Esophagus squamous epithelium (tissue), 4 donors: ENCODE data around the gene LRRC47.

Experiments
- POLR2A ChIP-seq, 4 donors: fragments of 450-650 bp; IDR thresholded peaks; one replicate each; pipeline ENCODE4 v1.6.1; 2017; ENCODE audit warnings: antibody characterized with exemption in 4 of 4, mild to moderate bottlenecking in 4 of 4, moderate library complexity in 3 of 4
- TF ChIP-seq, protein P1 (sequence below), 6 experiments: fragments of 450-650 bp in 4 of 6; fragments of 200-600 bp in 2 of 6; sonication (generic) in 2 of 6; IDR thresholded peaks; one replicate each; pipeline ENCODE4 v1.5.1; 2016 to 2019; ENCODE audit warnings: antibody characterized with exemption in 6 of 6, mild to moderate bottlenecking in 4 of 6, moderate library complexity in 4 of 6

DNA sequence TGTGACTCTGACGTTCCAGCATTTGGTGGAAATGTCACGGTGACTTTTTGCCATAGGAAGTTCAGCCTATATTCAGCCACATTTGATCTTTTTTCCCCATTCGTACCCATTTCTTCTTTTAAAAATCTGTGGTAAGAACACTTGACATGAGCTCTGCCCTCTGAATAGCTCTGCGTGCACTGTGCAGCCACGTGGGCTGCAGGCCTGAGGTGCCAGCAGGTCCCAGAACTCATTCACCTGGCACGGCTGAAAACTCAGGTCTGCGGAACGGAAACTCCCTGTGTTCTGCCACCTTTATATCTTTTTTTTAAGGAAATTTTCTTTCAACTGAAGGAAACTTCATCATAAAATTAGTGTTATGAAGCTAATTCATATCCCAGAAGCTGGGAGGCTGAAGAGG is 32.1 kb upstream of the LRRC47 start:
- TF ChIP-seq, protein P1, sequence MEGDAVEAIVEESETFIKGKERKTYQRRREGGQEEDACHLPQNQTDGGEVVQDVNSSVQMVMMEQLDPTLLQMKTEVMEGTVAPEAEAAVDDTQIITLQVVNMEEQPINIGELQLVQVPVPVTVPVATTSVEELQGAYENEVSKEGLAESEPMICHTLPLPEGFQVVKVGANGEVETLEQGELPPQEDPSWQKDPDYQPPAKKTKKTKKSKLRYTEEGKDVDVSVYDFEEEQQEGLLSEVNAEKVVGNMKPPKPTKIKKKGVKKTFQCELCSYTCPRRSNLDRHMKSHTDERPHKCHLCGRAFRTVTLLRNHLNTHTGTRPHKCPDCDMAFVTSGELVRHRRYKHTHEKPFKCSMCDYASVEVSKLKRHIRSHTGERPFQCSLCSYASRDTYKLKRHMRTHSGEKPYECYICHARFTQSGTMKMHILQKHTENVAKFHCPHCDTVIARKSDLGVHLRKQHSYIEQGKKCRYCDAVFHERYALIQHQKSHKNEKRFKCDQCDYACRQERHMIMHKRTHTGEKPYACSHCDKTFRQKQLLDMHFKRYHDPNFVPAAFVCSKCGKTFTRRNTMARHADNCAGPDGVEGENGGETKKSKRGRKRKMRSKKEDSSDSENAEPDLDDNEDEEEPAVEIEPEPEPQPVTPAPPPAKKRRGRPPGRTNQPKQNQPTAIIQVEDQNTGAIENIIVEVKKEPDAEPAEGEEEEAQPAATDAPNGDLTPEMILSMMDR (IDR thresholded peaks at IDR 0.05): no peak
- no peak for TF ChIP-seq POLR2A (IDR thresholded peaks at IDR 0.05)
